SK-N-SH (cell line): ENCODE results near the gene KCND3. TPM values are rescaled to one million over a fixed set of nuclear protein-coding genes. Genes with fewer than 3 reads are reported as not detected.

Experiments used
- CTCF ChIA-PET: fragments of 300-600, 350-600 bp; formaldehyde crosslinking; extraction: SDS; loops from one replicate; lab custom pipeline; 2021; lab: Yijun Ruan, JAX
- POLR2A ChIA-PET: fragments of 350-600 bp; sonication (Branson Sonifier 250); formaldehyde crosslinking; extraction: SDS; loops from one replicate; lab custom pipeline; 2020; ENCODE audit warnings: antibody characterized with exemption, inconsistent platforms; lab: Yijun Ruan, JAX
- DNase-seq: peaks from one replicate; pipeline ENCODE4 v3.0.0; 2012
- H2AFZ ChIP-seq: fragments of 200-600 bp; sonication (generic); 2 replicates; pipeline ENCODE4 v1.8.1; 2016; ENCODE audit warnings: antibody characterized with exemption, mild to moderate bottlenecking, low read depth
- H3F3A ChIP-seq: fragments of 200-600 bp; sonication (generic); replicated peaks from 2 replicates; pipeline ENCODE3; 2016; ENCODE audit warnings: antibody characterized with exemption, mild to moderate bottlenecking; ENCODE audit not compliant: insufficient read depth
- H3K27ac ChIP-seq, 2 experiments: fragments of 200-500 bp in 1 of 2; fragments of 200-600 bp in 1 of 2; sonication (Bioruptor generic) in 1 of 2; sonication (generic), shearing (Covaris generic) in 1 of 2; 2 replicates each; pipeline versions ENCODE4 v1.5.1 to v1.6.1; 2014 to 2016; ENCODE audit warnings: low read depth in 2 of 2, inconsistent platforms in 1 of 2, low read length in 1 of 2, mild to moderate bottlenecking in 1 of 2, mixed read lengths in 1 of 2
- H3K27me3 ChIP-seq: fragments of 200-600 bp; sonication (generic), shearing (Covaris generic); 2 replicates; pipeline ENCODE4 v1.6.1; 2016; ENCODE audit warnings: mixed run types; ENCODE audit not compliant: insufficient read depth
- H3K36me3 ChIP-seq, 2 experiments: fragments of 200-500 bp in 1 of 2; fragments of 200-600 bp in 1 of 2; sonication (Bioruptor generic) in 1 of 2; sonication (generic) in 1 of 2; replicated peaks in 1 of 2; 2 replicates each; pipeline versions ENCODE3 to v1.5.1; 2014 to 2016; ENCODE audit warnings: low read length in 1 of 2, mild to moderate bottlenecking in 1 of 2; ENCODE audit not compliant: insufficient read depth in 2 of 2, control insufficient read depth in 1 of 2
- H3K4me1 ChIP-seq, 2 experiments: fragments of 200-500 bp in 1 of 2; fragments of 200-600 bp in 1 of 2; sonication (Bioruptor generic) in 1 of 2; sonication (generic), shearing (Covaris generic) in 1 of 2; 2 replicates each; pipeline versions ENCODE4 v1.5.1 to v1.6.1; 2014 to 2016; ENCODE audit warnings: low read depth in 1 of 2, low read length in 1 of 2, mixed run types in 1 of 2; ENCODE audit not compliant: insufficient read depth in 2 of 2, control insufficient read depth in 1 of 2
- H3K4me2 ChIP-seq: fragments of 200-600 bp; sonication (generic), shearing (Covaris generic); 2 replicates; pipeline ENCODE4 v1.6.1; 2017; ENCODE audit warnings: mixed run types
- H3K4me3 ChIP-seq, 2 experiments: fragments of 200-500 bp in 1 of 2; fragments of 200-600 bp in 1 of 2; sonication (Bioruptor generic) in 1 of 2; sonication (generic), shearing (Covaris generic) in 1 of 2; 2 replicates each; pipeline versions ENCODE4 v1.5.1 to v1.8.1; 2014 to 2016; ENCODE audit warnings: low read depth in 2 of 2, inconsistent platforms in 1 of 2, low read length in 1 of 2, mild to moderate bottlenecking in 1 of 2, mixed read lengths in 1 of 2, moderate library complexity in 1 of 2
- H3K79me2 ChIP-seq: fragments of 200-600 bp; sonication (generic); 2 replicates; pipeline ENCODE4 v1.8.1; 2017; ENCODE audit warnings: mild to moderate bottlenecking; ENCODE audit not compliant: insufficient read depth
- H3K9ac ChIP-seq: fragments of 200-600 bp; sonication (generic); 2 replicates; pipeline ENCODE4 v1.6.1; 2017; ENCODE audit warnings: mixed run types
- H3K9me2 ChIP-seq: fragments of 200-600 bp; sonication (generic); 2 replicates; pipeline ENCODE4 v1.6.1; 2017; ENCODE audit warnings: mixed run types
- H3K9me3 ChIP-seq: fragments of 200-600 bp; sonication (generic); 2 replicates; pipeline ENCODE4 v1.6.1; 2017; ENCODE audit warnings: mixed run types, mild to moderate bottlenecking, moderate library complexity
- H4K20me1 ChIP-seq: fragments of 200-600 bp; sonication (generic); 2 replicates; pipeline ENCODE4 v1.6.1; 2017; ENCODE audit warnings: mild to moderate bottlenecking, mixed run types; ENCODE audit not compliant: insufficient read depth
- CHD2 ChIP-seq: fragments of 150-350 bp; IDR thresholded peaks from 2 replicates; pipeline ENCODE4 v1.6.1; 2018; ENCODE audit warnings: low read length; ENCODE audit not compliant: partially characterized antibody
- CTCF ChIP-seq: fragments of 200-600 bp; sonication (generic); IDR thresholded peaks from 2 replicates; pipeline ENCODE4 v1.6.1; 2017; ENCODE audit warnings: antibody characterized with exemption, mild to moderate bottlenecking, moderate library complexity
- ELF1 ChIP-seq: IDR thresholded peaks from 2 replicates; pipeline ENCODE4 v1.4.0; 2012
- EP300 ChIP-seq, 2 experiments: IDR thresholded peaks; 2 replicates each; pipeline versions ENCODE4 v1.4.0 to v1.6.1; 2012; ENCODE audit warnings: borderline replicate concordance in 1 of 2, low read depth in 1 of 2, low read length in 1 of 2
- EZH2phosphoT487 ChIP-seq: fragments of 200-600 bp; sonication (generic); IDR thresholded peaks from 2 replicates; pipeline ENCODE4 v1.6.1; 2017; ENCODE audit warnings: low read depth, mixed run types, mild to moderate bottlenecking, antibody characterized with exemption, moderate library complexity, borderline replicate concordance
- FOSL2 ChIP-seq: IDR thresholded peaks from 2 replicates; pipeline ENCODE4 v1.4.0; 2012; ENCODE audit warnings: low read depth, mild to moderate bottlenecking, moderate library complexity, borderline replicate concordance
- FOXJ3 ChIP-seq: sonication (generic); formaldehyde crosslinking; IDR thresholded peaks from 2 replicates; pipeline ENCODE4 v1.5.1; 2020; ENCODE audit warnings: mild to moderate bottlenecking, missing genetic modification reagents
- FOXM1 ChIP-seq: IDR thresholded peaks from 2 replicates; pipeline ENCODE4 v1.4.0; 2012; ENCODE audit warnings: low read depth, mild to moderate bottlenecking
- GATA2 ChIP-seq: sonication (generic); formaldehyde crosslinking; IDR thresholded peaks from 2 replicates; pipeline ENCODE4 v1.5.0; 2020; ENCODE audit warnings: mild to moderate bottlenecking, missing genetic modification reagents
- MEF2A ChIP-seq: IDR thresholded peaks from 2 replicates; pipeline ENCODE4 v1.4.0; 2012; ENCODE audit warnings: low read depth, borderline replicate concordance
- MXI1 ChIP-seq: IDR thresholded peaks from 2 replicates; pipeline ENCODE4 v1.6.1; 2012; ENCODE audit warnings: mild to moderate bottlenecking, low read depth, low read length, improper control_type of control experiment
- NFIC ChIP-seq: IDR thresholded peaks from 2 replicates; pipeline ENCODE4 v1.4.0; 2012; ENCODE audit warnings: borderline replicate concordance
- NRF1 ChIP-seq: IDR thresholded peaks from 2 replicates; pipeline ENCODE4 v1.6.1; 2012; ENCODE audit warnings: low read depth, mild to moderate bottlenecking, low read length
- POLR2AphosphoS5 ChIP-seq: IDR thresholded peaks from 2 replicates; pipeline ENCODE4 v1.6.1; 2012; ENCODE audit warnings: low read depth, low read length
- RFX5 ChIP-seq: IDR thresholded peaks from 2 replicates; pipeline ENCODE4 v1.6.1; 2012; ENCODE audit warnings: mild to moderate bottlenecking, improper control_type of control experiment, low read length
- RXRA ChIP-seq: IDR thresholded peaks from 2 replicates; pipeline ENCODE4 v1.4.0; 2012; ENCODE audit warnings: low read depth, mild to moderate bottlenecking, borderline replicate concordance
- SIN3A ChIP-seq: IDR thresholded peaks from 2 replicates; pipeline ENCODE4 v1.6.1; 2012; ENCODE audit warnings: low read depth, mild to moderate bottlenecking, low read length, moderate library complexity, borderline replicate concordance
- TAF1 ChIP-seq: IDR thresholded peaks from 2 replicates; pipeline ENCODE4 v1.6.1; 2012; ENCODE audit warnings: low read depth, mild to moderate bottlenecking, low read length, moderate library complexity, borderline replicate concordance
- USF1 ChIP-seq: IDR thresholded peaks from 2 replicates; pipeline ENCODE4 v1.4.0; 2012; ENCODE audit warnings: low read depth, borderline replicate concordance
- YY1 ChIP-seq: IDR thresholded peaks from 2 replicates; pipeline ENCODE4 v1.4.0; 2012; ENCODE audit warnings: low read depth, mild to moderate bottlenecking
- WGBS: methylation state at CpG from one replicate; pipeline ENCODE4 v1.1.6; 2017; ENCODE audit warnings: low lambda C conversion rate; 5-methylcytosine and 5-hydroxymethylcytosine counted together
- polyA plus RNA-seq, 3 experiments: library from polyadenylated mRNA; depleted of rRNA; stranded (reverse); fragments of >200 nt; gene quantifications; 2 replicates each; pipeline ENCODE4 v1.2.3, GENCODE V29; 2012

KCND3 gene
- polyA plus RNA-seq, 1 of the 3 experiments (the other 2 are of a cell fraction) = not detected

DNA sequence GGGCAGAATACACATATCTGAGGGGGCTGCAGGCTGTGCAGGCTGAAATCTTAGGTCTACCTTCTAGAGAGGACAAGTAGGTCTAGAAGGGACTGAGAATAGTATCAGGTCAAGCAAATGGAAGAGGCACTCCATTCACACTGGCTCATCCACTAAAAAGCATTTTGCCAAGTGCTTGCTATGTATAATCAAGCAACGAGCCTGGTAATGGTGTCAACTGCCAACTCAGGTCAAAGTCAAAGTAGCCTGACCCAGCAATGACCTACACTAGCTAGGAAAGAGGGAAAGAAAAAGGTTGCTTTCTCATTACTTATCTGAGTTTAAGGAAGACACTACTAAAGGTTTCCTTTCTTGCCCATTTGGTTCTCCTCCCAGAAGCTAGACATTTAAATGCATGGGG lies 10.8 kb downstream of the KCND3 start:
- Histone ChIP-seq H3K4me1 (no peaks in the 10 kb centered on the region), H3K9ac (no peak overlapping the region), H3K4me3 (no peak overlapping the region), H3K27ac (no peak overlapping the region), H4K20me1 (no peaks in the 10 kb centered on the region), H3K9me3 (no peaks in the 10 kb centered on the region), H3K9me2 (no peaks in the 10 kb centered on the region), H3K4me2 (no peak overlapping the region), H3K79me2 (no peaks in the 10 kb centered on the region), H2AFZ (no peak overlapping the region), H3F3A (no peaks in the 10 kb centered on the region), H3K27me3 (peaks cover 11% of the 10 kb centered on the region; the same call in 1 of the 2 replicates), H3K36me3 (no peaks in the 10 kb centered on the region)
- no peak for DNase-seq
- WGBS = 0% methylated on average over 1 of the region's 1 CpG
- POLR2A ChIA-PET = no interaction called here
- TF ChIP-seq CHD2 = no peak
- no peak for TF ChIP-seq NRF1
- TF ChIP-seq MXI1 = no peak
- TF ChIP-seq YY1 = no peak
- CTCF ChIA-PET = no interaction called here

DNA sequence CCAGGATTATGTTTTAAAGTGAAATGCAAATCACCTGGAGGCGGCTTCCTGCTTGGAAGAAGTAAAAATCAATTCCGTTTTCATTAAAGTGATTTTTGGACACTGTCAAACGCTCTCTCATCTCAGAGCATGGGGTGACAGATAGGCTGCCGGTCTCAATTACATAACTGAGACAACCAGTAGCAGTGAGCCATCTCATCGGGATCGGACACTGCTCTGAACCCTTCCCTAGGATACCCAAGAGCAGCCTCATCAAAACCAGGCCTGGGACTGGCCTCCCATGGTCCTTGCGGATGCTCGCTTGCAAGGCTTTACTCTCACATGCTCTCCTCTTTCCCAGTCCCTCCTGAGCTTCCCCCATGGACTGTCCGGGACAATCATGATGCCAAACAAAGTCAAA lies 12.1 kb downstream of the KCND3 start:
- POLR2A ChIA-PET = no interaction called here
- TF ChIP-seq USF1 (no peak), NRF1 (no peak), POLR2AphosphoS5 (no peak), EZH2phosphoT487 (no peak)
- TF ChIP-seq, all 33 proteins: peak for 0
- no peak overlapping the region for H3K9ac ChIP-seq

DNA sequence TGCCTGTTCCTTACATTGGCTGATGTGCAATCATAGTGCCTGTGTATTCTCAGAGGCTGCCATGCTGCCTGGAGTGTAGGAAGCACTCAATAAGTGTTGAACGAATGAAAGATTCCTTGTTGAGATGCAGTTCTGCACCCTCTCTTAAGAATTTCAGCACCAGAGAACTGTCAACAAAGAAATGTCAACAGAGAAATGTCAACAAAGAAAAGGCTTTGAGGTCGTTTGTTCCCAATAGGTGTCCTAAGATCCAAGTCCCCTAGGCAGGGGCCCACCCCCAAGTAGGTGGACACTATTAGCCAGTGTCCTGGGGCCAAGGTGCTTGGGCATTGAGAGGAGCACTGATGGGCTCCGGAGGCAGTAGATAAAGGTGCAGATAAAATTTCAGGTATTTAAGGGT lies 12.6 kb downstream of the KCND3 start:
- H3K9ac ChIP-seq = no peak overlapping the region
- no peaks in the 10 kb centered on the region for H3K79me2 ChIP-seq
- WGBS = 28% methylated on average over 2 of the region's 3 CpGs
- no peak overlapping the region for H3K4me2 ChIP-seq
- H3F3A ChIP-seq = no peaks in the 10 kb centered on the region
- no peaks in the 10 kb centered on the region for H4K20me1 ChIP-seq
- no peak overlapping the region for H3K4me3 ChIP-seq
- no peaks in the 10 kb centered on the region for H3K9me2 ChIP-seq
- no peak overlapping the region for H3K27ac ChIP-seq
- no peak for TF ChIP-seq TAF1
- no peak for TF ChIP-seq POLR2AphosphoS5
- no peak for TF ChIP-seq GATA2 (CRISPR knock-in tag)
- TF ChIP-seq NRF1 = no peak
- TF ChIP-seq RXRA = no peak
- no peak for TF ChIP-seq MEF2A
- no peak for TF ChIP-seq FOXM1
- TF ChIP-seq RFX5 = no peak
- TF ChIP-seq EP300 (IDR thresholded peaks at IDR 0.05; ENCODE audit: borderline replicate concordance in 1 of 2, low read depth in 1 of 2, low read length in 1 of 2) = no peak
- TF ChIP-seq CTCF = no peak
- no peak for TF ChIP-seq FOSL2
- no peak for TF ChIP-seq EZH2phosphoT487
- no peak for TF ChIP-seq SIN3A
- no peak for TF ChIP-seq ELF1
- no peak for TF ChIP-seq NFIC
- no peak for TF ChIP-seq YY1
- TF ChIP-seq FOXJ3 (CRISPR knock-in tag) = no peak
- TF ChIP-seq, all 33 proteins: peak for 0
- H3K36me3 ChIP-seq = no peaks in the 10 kb centered on the region
- ChIA-PET CTCF (no interaction called here), POLR2A (no interaction called here)
- peaks cover 11% of the 10 kb centered on the region; the same call in 1 of the 2 replicates for H3K27me3 ChIP-seq
- no peaks in the 10 kb centered on the region for H3K4me1 ChIP-seq
- no peak overlapping the region for H2AFZ ChIP-seq
- no peak for DNase-seq
- H3K9me3 ChIP-seq = no peaks in the 10 kb centered on the region

More for the DNA sequence above, 12.1 kb downstream of the KCND3 start:
- H2AFZ ChIP-seq = no peak overlapping the region
- no peak overlapping the region for H3K27ac ChIP-seq
- CTCF ChIA-PET = no interaction called here
- H3K36me3 ChIP-seq = no peaks in the 10 kb centered on the region
- H3K4me1 ChIP-seq = no peaks in the 10 kb centered on the region
- H3K9me2 ChIP-seq = no peaks in the 10 kb centered on the region
- no peak overlapping the region for H3K4me3 ChIP-seq
- DNase-seq = no peak
- WGBS = 19% methylated on average over 9 of the region's 9 CpGs
- no peaks in the 10 kb centered on the region for H3F3A ChIP-seq
- no peaks in the 10 kb centered on the region for H4K20me1 ChIP-seq
- H3K79me2 ChIP-seq = no peaks in the 10 kb centered on the region
- no peaks in the 10 kb centered on the region for H3K9me3 ChIP-seq
- H3K4me2 ChIP-seq = no peak overlapping the region
- peaks cover 11% of the 10 kb centered on the region; the same call in 1 of the 2 replicates for H3K27me3 ChIP-seq
